ENCODE results near the gene SRCAP.

- no peak for TF ChIP-seq POLR2A (IDR thresholded peaks at IDR 0.05; ENCODE audit: control extremely low read depth in 1 of 2, low read depth in 2 of 2, low read length in 2 of 2)
- no peak for TF ChIP-seq RBBP5 (IDR thresholded peaks at IDR 0.05; ENCODE audit: borderline replicate concordance, low read depth, low read length)
- no peak for TF ChIP-seq CTCF (IDR thresholded peaks at IDR 0.05; ENCODE audit: control extremely low read depth in 1 of 3, insufficient read depth in 1 of 3, low read depth in 1 of 3, low read length in 3 of 3)
- no peak for TF ChIP-seq BACH1 (IDR thresholded peaks at IDR 0.05; ENCODE audit: low read length)
These were observed 54.6 kb downstream of the SRCAP start for GRCh38 chr16:30753596-30753995.

All from H1 (cell line).